Stomach smooth muscle (tissue), 2 donors: ENCODE measurements around the gene SVOP.
"Not testable (repeated sequence)": the region's sequence is repeated elsewhere in the genome, so short reads cannot be mapped to it uniquely, and the experiment has no call there.

ENCODE experiments used
- H3K27ac ChIP-seq: one replicate; pipeline ENCODE4 v1.7.0; 2013; ENCODE audit warnings: mild to moderate bottlenecking, low read length, inconsistent platforms
- H3K27me3 ChIP-seq, 2 donors: one replicate each; pipeline ENCODE4 v1.7.0; 2013; ENCODE audit warnings: low read length in 2 of 2; ENCODE audit not compliant: insufficient read depth in 2 of 2, control insufficient read depth in 1 of 2
- H3K36me3 ChIP-seq, 2 donors: one replicate each; pipeline ENCODE4 v1.7.0; 2013; ENCODE audit warnings: low read length in 2 of 2; ENCODE audit not compliant: control insufficient read depth in 2 of 2, insufficient read depth in 2 of 2
- H3K4me1 ChIP-seq: one replicate; pipeline ENCODE4 v1.7.0; 2013; ENCODE audit warnings: low read length; ENCODE audit not compliant: control insufficient read depth, insufficient read depth
- H3K4me3 ChIP-seq, 2 donors: one replicate each; pipeline ENCODE4 v1.7.0; 2013; ENCODE audit warnings: low read length in 2 of 2
- H3K9ac ChIP-seq, 2 donors: one replicate each; pipeline ENCODE4 v1.7.0; 2013; ENCODE audit warnings: low read length in 2 of 2, mild to moderate bottlenecking in 1 of 2
- H3K9me3 ChIP-seq, 2 donors: one replicate each; pipeline ENCODE4 v1.7.0; 2013; ENCODE audit warnings: low read length in 2 of 2; ENCODE audit not compliant: control insufficient read depth in 2 of 2
- donor health status: healthy.
- donor health status: Pancreatic carcinoma.

SVOP gene

GRCh38 chr12:109028624-109029023 lies 7.8 kb upstream of the SVOP start:
- H3K4me3 ChIP-seq, H3K27ac ChIP-seq, H3K9me3 ChIP-seq, H3K27me3 ChIP-seq, H3K36me3 ChIP-seq, H3K4me1 ChIP-seq, H3K9ac ChIP-seq: not testable (repeated sequence)

GRCh38 chr12:109027767-109028166 lies 6.9 kb upstream of the SVOP start:
- H3K27ac ChIP-seq, result no peak overlapping the region
- peaks cover 0 to 6% of the 10 kb centered on the region in 2 donors for H3K27me3 ChIP-seq
- no peaks in the 10 kb centered on the region for H3K4me1 ChIP-seq

GRCh38 chr12:109020146-109020795 lies 597 bp downstream of the SVOP start:
- Histone ChIP-seq H3K4me1 (peaks cover 2% of the 10 kb centered on the region), H3K9ac (no peak overlapping the region), H3K9me3 (no peaks in the 10 kb centered on the region), H3K27ac (no peak overlapping the region), H3K4me3 (no peak overlapping the region), H3K27me3 (peaks cover 0 to 3% of the 10 kb centered on the region in 2 donors), H3K36me3 (no peaks in the 10 kb centered on the region)

More at GRCh38 chr12:109027767-109028166, 6.9 kb upstream of the SVOP start:
- no peak overlapping the region for H3K9ac ChIP-seq
- H3K36me3 ChIP-seq, result no peaks in the 10 kb centered on the region
- no peaks in the 10 kb centered on the region for H3K9me3 ChIP-seq
- no peak overlapping the region for H3K4me3 ChIP-seq

GRCh38 chr12:109018296-109018695 lies 2.6 kb downstream of the SVOP start:
- Histone ChIP-seq H3K36me3 (no peaks in the 10 kb centered on the region), H3K27ac (no peak overlapping the region), H3K4me3 (no peak overlapping the region), H3K9ac (no peak overlapping the region), H3K27me3 (peaks cover 2 to 3% of the 10 kb centered on the region in 2 donors), H3K9me3 (no peaks in the 10 kb centered on the region), H3K4me1 (peaks cover 2% of the 10 kb centered on the region)

- peaks cover 2% of the 10 kb centered on the region for H3K4me1 ChIP-seq
- peaks cover 2 to 3% of the 10 kb centered on the region in 2 donors for H3K27me3 ChIP-seq
- no peak overlapping the region for H3K4me3 ChIP-seq
- H3K36me3 ChIP-seq, result no peaks in the 10 kb centered on the region
- no peaks in the 10 kb centered on the region for H3K9me3 ChIP-seq
- H3K27ac ChIP-seq, result no peak overlapping the region
- no peak overlapping the region for H3K9ac ChIP-seq
Observed at GRCh38 chr12:109016978-109017377, 3.9 kb downstream of the SVOP start.

GRCh38 chr12:109016016-109016415 lies 4.9 kb downstream of the SVOP start:
- no peak overlapping the region for H3K27ac ChIP-seq
- no peaks in the 10 kb centered on the region for H3K9me3 ChIP-seq
- peaks cover 2% of the 10 kb centered on the region for H3K4me1 ChIP-seq
- H3K36me3 ChIP-seq, result no peaks in the 10 kb centered on the region
- H3K9ac ChIP-seq, result no peak overlapping the region
- no peak overlapping the region for H3K4me3 ChIP-seq
- H3K27me3 ChIP-seq, result peaks cover 2 to 3% of the 10 kb centered on the region in 2 donors

- Histone ChIP-seq H3K27me3 (peaks cover 2 to 3% of the 10 kb centered on the region in 2 donors), H3K4me3 (no peak overlapping the region), H3K9ac (no peak overlapping the region), H3K36me3 (no peaks in the 10 kb centered on the region), H3K9me3 (no peaks in the 10 kb centered on the region), H3K4me1 (no peaks in the 10 kb centered on the region), H3K27ac (no peak overlapping the region)
Observed at GRCh38 chr12:109014984-109015765, 5.7 kb downstream of the SVOP start.

- Histone ChIP-seq H3K27ac (no peak overlapping the region), H3K4me3 (no peak overlapping the region), H3K4me1 (no peaks in the 10 kb centered on the region), H3K36me3 (no peaks in the 10 kb centered on the region), H3K9me3 (no peaks in the 10 kb centered on the region), H3K27me3 (peaks cover 0 to 5% of the 10 kb centered on the region in 2 donors), H3K9ac (no peak overlapping the region)
Observed at GRCh38 chr12:109010259-109010658, 10.6 kb downstream of the SVOP start.

- H3K4me1 ChIP-seq, result no peaks in the 10 kb centered on the region
- H3K27me3 ChIP-seq, result peaks cover 0 to 3% of the 10 kb centered on the region in 2 donors
Observed at GRCh38 chr12:109009766-109010165, 11.1 kb downstream of the SVOP start.

GRCh38 chr12:109004017-109004416 lies 16.9 kb downstream of the SVOP start:
- no peaks in the 10 kb centered on the region for H3K4me1 ChIP-seq
- H3K4me3 ChIP-seq, result no peak overlapping the region
- no peaks in the 10 kb centered on the region for H3K36me3 ChIP-seq
- peaks cover 0 to 3% of the 10 kb centered on the region in 2 donors for H3K27me3 ChIP-seq
- no peak overlapping the region for H3K27ac ChIP-seq
- H3K9ac ChIP-seq, result no peak overlapping the region
- H3K9me3 ChIP-seq, result no peaks in the 10 kb centered on the region

More at GRCh38 chr12:109009766-109010165, 11.1 kb downstream of the SVOP start:
- Histone ChIP-seq H3K36me3 (no peaks in the 10 kb centered on the region), H3K27ac (no peak overlapping the region), H3K4me3 (no peak overlapping the region), H3K9me3 (no peaks in the 10 kb centered on the region), H3K9ac (no peak overlapping the region)

GRCh38 chr12:108996320-108996719 lies 24.5 kb downstream of the SVOP start:
- Histone ChIP-seq H3K9me3 (peaks cover 0 to 2% of the 10 kb centered on the region in 2 donors), H3K27me3 (peaks cover 2 to 8% of the 10 kb centered on the region in 2 donors), H3K36me3 (no peaks in the 10 kb centered on the region), H3K9ac (no peak overlapping the region), H3K27ac (no peak overlapping the region), H3K4me3 (no peak overlapping the region), H3K4me1 (no peaks in the 10 kb centered on the region)
